Bone marrow (tissue), 2 donors: ENCODE measurements around the gene OR5AS1.
"Not testable (repeated sequence)": the region's sequence is repeated elsewhere in the genome, so short reads cannot be mapped to it uniquely, and the experiment has no call there.

Experiments
- DNase-seq, 2 donors: peaks; one replicate each; lab custom pipeline; 2025; lab: John Stamatoyannopoulos, UW

The OR5AS1 gene

DNA sequence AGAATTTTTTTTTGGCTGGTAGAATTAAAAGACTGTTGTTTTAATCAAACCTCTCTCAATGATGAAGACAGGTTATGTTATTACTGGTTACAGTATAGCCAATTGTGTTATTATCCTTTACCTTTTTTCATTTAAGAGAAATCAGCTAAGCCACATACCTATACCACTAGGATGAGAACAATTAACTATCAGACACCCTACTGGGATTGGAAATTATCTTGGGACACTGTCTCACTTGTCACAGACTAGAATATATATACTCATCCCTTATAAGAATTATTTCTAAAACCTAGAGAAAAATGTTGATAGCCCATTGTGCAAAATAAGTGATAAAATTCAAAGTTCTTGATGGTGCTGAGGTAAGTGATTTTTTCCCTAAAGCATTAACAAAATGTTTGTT is at the start of gene OR5AS1:
Gene OR5AS1 (plus strand): TSS at position 301 of the 400 bp plus-strand sequence. CDS start 2,765 bp downstream, outside the sequence.
- DNase-seq, result no peak

DNA sequence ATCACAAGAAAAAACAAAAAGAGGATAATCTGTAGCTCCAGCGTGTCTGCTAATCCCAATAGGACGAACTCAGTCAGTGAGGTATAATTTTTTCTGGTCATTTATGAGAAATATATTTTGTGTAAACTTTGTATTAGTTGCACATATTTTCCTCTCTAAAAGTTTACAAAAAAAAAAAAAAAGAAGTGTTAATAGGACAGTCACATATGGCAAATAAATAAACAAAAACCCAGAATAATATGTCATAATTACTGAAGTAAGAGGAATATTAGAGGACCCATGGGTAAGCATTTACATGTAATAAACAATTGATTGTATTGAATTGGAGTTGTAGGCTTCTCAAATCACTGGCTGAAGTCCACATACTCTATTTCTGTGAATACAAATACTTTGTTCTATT is 32.9 kb upstream of the OR5AS1 start, which contains the start of gene OR5F1:
Gene OR5F1 (minus strand): TSS at position 101 of the 400 bp plus-strand sequence. CDS start 0 bp downstream, at position 101.
- no peak for DNase-seq

- no peak for DNase-seq
These were observed 16.7 kb upstream of the OR5AS1 start for GRCh38 chr11:56010716-56011115.

DNA sequence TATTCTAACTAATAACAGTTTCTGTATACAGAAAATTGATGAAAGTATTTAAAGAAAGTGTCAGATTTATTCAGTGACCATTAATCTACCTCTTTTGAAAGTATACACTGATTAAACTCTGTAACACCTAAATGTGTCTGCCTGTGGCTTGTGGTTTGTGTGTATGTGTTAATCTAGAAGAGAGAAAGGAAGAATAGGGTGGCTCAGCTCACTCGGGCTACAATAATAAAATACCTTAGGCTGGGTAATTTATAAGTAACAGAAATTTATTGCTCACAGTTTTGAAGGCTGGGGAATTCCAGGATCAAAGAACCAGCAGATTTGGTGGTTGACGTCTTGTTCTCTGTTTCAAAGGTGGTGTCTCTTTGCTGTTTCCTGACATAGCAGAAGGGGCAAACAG is 13.6 kb upstream of the OR5AS1 start:
- no peak for DNase-seq

DNA sequence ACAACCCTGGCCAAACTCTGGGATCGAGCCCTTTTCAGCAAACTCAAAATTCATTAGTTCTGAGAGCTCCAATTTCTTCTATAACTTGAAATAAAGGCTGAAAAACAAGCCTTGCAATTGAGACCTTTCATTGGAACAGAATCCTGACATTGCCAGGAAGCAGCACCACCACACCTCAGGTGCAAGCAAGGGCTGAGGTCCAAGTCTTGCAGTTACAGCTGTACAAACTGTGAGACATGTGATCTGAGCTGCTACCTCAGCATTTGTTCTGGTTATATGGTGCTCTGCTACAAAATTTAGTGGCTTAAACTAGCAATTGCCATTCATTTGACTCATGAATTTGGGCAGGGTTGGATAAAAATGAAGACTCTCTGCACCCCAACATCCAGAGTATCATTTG is 18.1 kb downstream of the OR5AS1 start:
- no peak for DNase-seq

DNA sequence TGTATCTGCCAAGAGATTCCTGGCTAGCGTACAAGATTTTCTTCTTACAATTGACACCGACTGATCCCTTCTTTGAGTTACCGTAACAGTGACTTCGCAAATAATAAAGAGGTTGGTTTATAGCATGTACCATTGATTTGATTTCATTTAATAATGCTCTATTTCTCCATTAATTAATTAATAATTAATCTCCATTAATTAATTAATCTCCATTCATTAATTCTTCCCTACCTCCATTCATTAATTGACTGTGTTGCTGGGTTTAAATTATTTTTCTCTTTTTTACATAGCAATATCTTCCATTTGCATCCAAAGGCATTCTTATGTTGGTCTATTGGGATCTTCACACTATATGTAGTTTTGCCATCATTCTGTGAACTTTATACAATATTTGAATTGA is 21.0 kb downstream of the OR5AS1 start:
- DNase-seq, result no peak

GRCh38 chr11:56049487-56049886 is 22.0 kb downstream of the OR5AS1 start:
- no peak for DNase-seq

DNA sequence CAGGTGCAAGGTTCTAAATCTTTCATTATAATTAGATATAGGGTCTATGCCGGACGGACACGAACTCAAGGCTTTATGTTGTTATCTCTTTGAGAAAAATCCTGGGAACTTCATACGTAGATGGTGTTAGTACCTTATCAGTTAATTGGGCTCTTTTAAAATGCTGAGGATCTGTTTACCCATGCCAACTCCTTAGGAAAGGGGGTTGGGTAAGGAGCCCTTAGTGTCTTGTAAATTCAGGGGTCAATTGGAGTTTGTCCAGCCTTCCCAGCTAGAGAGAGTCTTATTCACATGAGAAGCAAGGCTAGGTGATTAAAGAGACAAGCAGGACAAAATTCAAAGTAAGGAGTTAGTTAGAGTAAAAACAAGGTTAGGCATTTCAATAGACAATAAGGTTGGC is 28.9 kb downstream of the OR5AS1 start:
- DNase-seq, result not testable (repeated sequence)

DNA sequence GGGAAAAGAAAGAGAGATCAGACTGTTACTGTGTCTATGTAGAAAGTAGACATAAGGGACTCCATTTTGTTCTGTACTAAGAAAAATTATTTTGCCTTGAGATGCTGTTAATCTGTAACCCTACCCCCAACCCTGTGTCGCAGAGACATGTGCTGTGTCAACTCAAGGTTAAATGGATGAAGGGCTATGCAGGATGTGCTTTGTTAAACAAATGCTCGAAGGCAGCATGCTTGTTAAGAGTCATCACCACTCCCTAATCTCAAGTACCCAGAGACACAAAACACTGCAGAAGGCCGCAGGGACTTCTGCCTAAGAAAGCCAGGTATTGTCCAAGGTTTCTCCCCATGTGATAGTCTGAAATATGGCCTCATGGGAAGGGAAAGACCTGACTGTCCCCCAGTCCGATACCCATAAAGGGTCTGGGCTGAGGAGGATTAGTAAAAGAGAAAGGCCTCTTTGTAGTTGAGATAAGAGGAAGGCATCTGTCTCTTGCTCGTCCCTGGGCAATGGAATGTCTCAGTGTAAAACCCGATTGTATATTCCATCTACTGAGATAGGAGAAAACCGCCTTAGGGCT is 30.3 kb downstream of the OR5AS1 start:
- DNase-seq, result not testable (repeated sequence)

DNA sequence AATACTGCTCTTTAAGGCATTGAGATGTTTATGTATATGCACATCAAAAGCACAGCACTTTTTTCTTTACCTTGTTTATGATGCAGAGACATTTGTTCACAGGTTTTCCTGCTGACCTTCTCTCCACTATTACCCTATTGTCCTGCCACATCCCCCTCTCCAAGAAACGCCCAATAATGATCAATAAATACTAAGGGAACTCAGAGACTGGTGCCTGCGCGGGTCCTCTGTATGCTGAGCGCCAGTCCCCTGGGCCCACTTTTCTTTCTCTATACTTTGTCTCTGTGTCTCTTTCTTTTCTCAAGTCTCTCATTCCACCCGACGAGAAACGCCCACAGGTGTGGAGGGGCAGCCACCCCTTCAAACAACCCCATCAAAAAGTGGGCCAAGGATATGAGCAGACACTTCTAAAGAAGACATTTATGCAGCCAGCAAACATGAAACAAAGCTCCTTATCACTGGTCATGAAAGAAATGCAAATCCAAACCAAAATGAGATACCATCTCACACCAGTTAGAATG is 30.9 kb downstream of the OR5AS1 start:
- not testable (repeated sequence) for DNase-seq

- DNase-seq, result no peak
These were observed 39.5 kb downstream of the OR5AS1 start for GRCh38 chr11:56066980-56067379.
